Esophagus squamous epithelium (tissue), 5 donors: ENCODE data around the gene KLHL35. TPM values are rescaled to one million over a fixed set of nuclear protein-coding genes. Genes with fewer than 3 reads are reported as not detected.

Experiments used
- DNase-seq: peaks from one replicate; lab custom pipeline; 2025; lab: John Stamatoyannopoulos, UW
- H3K27ac ChIP-seq, 4 donors: fragments of 200-600 bp; sonication (generic); one replicate each; pipeline ENCODE4 v1.5.1; 2016 to 2019; ENCODE audit warnings: mild to moderate bottlenecking in 1 of 4
- H3K27me3 ChIP-seq, 4 donors: fragments of 200-600 bp; sonication (generic); 1 replicate in 3 of 4; 2 replicates in 1 of 4; pipeline versions ENCODE4 v1.5.1 to v1.6.0; 2017 to 2021; ENCODE audit warnings: antibody characterized with exemption in 1 of 4
- H3K36me3 ChIP-seq, 3 donors: fragments of 200-600 bp; sonication (generic); one replicate each; pipeline ENCODE4 v1.5.1; 2016 to 2019
- H3K4me1 ChIP-seq, 3 donors: fragments of 200-600 bp; sonication (generic); one replicate each; pipeline ENCODE4 v1.5.1; 2017 to 2019
- H3K4me3 ChIP-seq, 4 donors: fragments of 200-600 bp; sonication (generic); 1 replicate in 3 of 4; 2 replicates in 1 of 4; pipeline ENCODE4 v1.5.1; 2016 to 2019; ENCODE audit warnings: mild to moderate bottlenecking in 2 of 4, moderate library complexity in 1 of 4
- H3K9me3 ChIP-seq, 3 donors: fragments of 200-600 bp; sonication (generic); one replicate each; pipeline ENCODE4 v1.5.1; 2016 to 2019
- POLR2A ChIP-seq, 4 donors: fragments of 450-650 bp; IDR thresholded peaks; one replicate each; pipeline ENCODE4 v1.6.1; 2017; ENCODE audit warnings: antibody characterized with exemption in 4 of 4, mild to moderate bottlenecking in 4 of 4, moderate library complexity in 3 of 4
- whole genome bisulfite sequencing, 2 donors: methylation state at CpG; one replicate each; pipeline ENCODE4 v1.1.5; 2018; 5-methylcytosine and 5-hydroxymethylcytosine counted together
- intact Hi-C: fragments of 100-400 bp; cut with DNase I; formaldehyde crosslinking; loops from one replicate; pipeline ENCODE4 v1.15.0; 2022
- total RNA-seq, 4 donors: library from RNA; depleted of rRNA; stranded (reverse); fragments of >200 nt; gene quantifications; one replicate each; pipeline ENCODE4 v1.1.0, GENCODE V29; 2016
- TF ChIP-seq, protein P1 (sequence below), 6 experiments: fragments of 450-650 bp in 4 of 6; fragments of 200-600 bp in 2 of 6; sonication (generic) in 2 of 6; IDR thresholded peaks; one replicate each; pipeline ENCODE4 v1.5.1; 2016 to 2019; ENCODE audit warnings: antibody characterized with exemption in 6 of 6, mild to moderate bottlenecking in 4 of 6, moderate library complexity in 4 of 6
- donor health status: DM: yes; HTN: yes; CAD: no.

The KLHL35 gene
- total RNA-seq, 4 donors from 2014 or later: 0.62 to 0.95 (median 0.91) TPM; not detected in 1

DNA sequence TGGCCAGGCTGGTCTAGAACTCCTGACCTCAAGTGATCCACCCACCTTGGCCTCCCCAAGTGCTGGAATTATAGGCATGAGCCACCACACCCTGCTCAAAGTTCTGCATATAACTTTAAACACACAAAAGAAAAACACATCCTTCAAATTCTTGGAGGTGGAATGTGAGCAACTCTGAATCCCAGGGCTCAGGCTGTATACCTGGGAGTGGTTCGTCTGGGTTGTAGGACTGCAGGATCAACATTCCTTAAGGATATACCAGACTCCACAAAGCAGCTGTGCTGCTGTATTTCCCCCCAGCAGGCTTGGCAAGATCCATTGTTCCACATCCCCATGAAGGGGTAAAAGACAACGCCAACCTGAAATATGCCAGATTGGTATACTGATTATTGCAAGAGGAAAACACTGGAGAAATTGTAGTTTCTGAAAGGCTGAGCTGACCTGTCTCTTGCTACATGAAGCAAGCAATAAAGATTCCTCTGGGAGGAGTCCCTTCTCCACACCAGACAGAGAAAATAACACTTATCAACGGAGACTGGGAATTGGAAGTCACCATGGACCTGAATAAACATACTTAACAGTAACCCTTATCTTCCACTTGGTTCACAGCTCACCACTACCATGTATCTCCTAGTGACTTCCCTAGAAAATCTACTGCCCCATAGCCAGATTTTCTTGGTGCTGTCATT, 45.9 kb downstream of the KLHL35 start:
- Histone ChIP-seq H3K27me3 (peaks cover 0 to 32% (median 0%) of the 10 kb centered on the region in 4 donors), H3K36me3 (no peaks in the 10 kb centered on the region), H3K4me3 (no peak overlapping the region), H3K27ac (no peak overlapping the region), H3K9me3 (no peaks in the 10 kb centered on the region), H3K4me1 (peaks cover 0 to 25% (median 4%) of the 10 kb centered on the region in 3 donors)
- TF ChIP-seq, protein P1, sequence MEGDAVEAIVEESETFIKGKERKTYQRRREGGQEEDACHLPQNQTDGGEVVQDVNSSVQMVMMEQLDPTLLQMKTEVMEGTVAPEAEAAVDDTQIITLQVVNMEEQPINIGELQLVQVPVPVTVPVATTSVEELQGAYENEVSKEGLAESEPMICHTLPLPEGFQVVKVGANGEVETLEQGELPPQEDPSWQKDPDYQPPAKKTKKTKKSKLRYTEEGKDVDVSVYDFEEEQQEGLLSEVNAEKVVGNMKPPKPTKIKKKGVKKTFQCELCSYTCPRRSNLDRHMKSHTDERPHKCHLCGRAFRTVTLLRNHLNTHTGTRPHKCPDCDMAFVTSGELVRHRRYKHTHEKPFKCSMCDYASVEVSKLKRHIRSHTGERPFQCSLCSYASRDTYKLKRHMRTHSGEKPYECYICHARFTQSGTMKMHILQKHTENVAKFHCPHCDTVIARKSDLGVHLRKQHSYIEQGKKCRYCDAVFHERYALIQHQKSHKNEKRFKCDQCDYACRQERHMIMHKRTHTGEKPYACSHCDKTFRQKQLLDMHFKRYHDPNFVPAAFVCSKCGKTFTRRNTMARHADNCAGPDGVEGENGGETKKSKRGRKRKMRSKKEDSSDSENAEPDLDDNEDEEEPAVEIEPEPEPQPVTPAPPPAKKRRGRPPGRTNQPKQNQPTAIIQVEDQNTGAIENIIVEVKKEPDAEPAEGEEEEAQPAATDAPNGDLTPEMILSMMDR (IDR thresholded peaks at IDR 0.05): no peak
- TF ChIP-seq POLR2A (IDR thresholded peaks at IDR 0.05): no peak
- intact Hi-C loops: loop anchor here (10.0 kb wide), 1 partner anchor 62 kb away; no protein-coding TSS in a partner anchor
- DNase-seq: no peak
- 40 to 49% methylated on average over 3 of the region's 3 CpGs for WGBS, 2 donors

DNA sequence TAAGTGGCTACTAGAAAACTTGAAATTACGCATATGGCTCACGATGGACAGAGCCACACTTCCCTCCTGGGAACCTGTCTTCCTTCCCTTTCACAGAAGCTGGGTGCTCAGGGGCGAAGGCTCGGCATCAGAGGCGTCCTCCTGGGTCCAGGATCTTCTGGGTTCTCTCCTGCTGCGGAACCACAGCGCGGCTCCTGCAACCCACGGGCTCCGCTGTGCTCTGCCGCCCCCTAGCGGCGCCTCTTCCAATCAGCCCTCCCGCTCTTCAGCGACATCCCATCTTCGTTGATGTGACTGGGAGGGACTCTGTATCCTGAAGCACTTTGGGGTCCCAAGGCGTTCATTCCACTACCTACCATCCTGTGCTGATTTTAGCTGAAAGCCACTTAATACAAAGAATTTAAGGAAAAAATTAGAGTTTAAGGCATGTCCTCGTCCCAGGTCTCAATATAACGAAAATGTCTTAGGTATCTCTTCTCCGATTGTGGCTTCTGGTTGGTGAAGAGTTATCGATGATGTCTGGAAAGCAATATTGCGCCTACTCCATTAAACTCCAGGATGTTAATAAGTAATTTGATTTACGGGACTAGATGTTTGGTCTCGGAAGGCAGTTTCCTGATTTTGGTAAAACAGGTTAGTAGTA, 48.4 kb downstream of the KLHL35 start:
- peaks cover 4 to 41% (median 9%) of the 10 kb centered on the region in 3 donors for H3K4me1 ChIP-seq
- intact Hi-C loops: loop anchor here (5.0 to 10.0 kb wide), 2 partner anchors 60 to 102 kb away; no protein-coding TSS in a partner anchor
- WGBS, 2 donors: 25 to 35% methylated on average over 16 to 17 of the region's 24 CpGs

DNA sequence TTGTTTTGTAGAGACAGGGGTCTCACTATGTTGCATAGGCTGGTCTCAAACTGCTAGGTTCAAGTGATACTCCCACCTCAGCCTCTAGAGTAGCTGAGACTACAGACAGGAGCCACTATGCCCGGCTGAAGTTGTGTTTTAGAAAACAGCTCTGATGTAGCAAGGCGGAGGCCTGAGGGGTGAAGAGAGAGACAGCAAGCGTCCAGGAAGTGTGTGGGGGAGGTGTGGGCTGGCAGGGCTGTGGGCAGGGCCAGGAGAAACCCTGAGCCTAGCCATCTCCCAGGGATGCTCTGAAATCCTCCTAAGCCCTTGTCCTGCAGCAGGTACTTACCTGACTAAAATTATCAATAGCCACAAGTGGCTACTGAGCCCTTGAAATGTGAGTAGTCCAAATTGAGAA, 49.8 kb downstream of the KLHL35 start:
- no peak for DNase-seq
- TF ChIP-seq, protein P1 (IDR thresholded peaks at IDR 0.05): no peak
- TF ChIP-seq POLR2A (IDR thresholded peaks at IDR 0.05): no peak
- Histone ChIP-seq H3K27ac (no peak overlapping the region), H3K27me3 (peaks cover 0 to 20% (median 0%) of the 10 kb centered on the region in 4 donors), H3K4me3 (no peak overlapping the region), H3K9me3 (no peaks in the 10 kb centered on the region), H3K36me3 (no peaks in the 10 kb centered on the region), H3K4me1 (peaks cover under 1 to 30% (median 9%) of the 10 kb centered on the region in 3 donors)
- intact Hi-C loops: loop anchor here (5.0 to 10.0 kb wide), 2 partner anchors 58 to 101 kb away; no protein-coding TSS in a partner anchor
- whole genome bisulfite sequencing, 2 donors: 37 to 65% methylated on average over 3 of the region's 3 CpGs

More for the DNA sequence above, 48.4 kb downstream of the KLHL35 start:
- Histone ChIP-seq H3K9me3 (no peaks in the 10 kb centered on the region), H3K27ac (no peak overlapping the region), H3K27me3 (peaks cover 0 to 20% (median 0%) of the 10 kb centered on the region in 4 donors), H3K4me3 (no peak overlapping the region), H3K36me3 (no peaks in the 10 kb centered on the region)
- TF ChIP-seq, protein P1 (IDR thresholded peaks at IDR 0.05): peak; percentile 95 to 98 (median 96)
- no peak for TF ChIP-seq POLR2A (IDR thresholded peaks at IDR 0.05)
- no peak for DNase-seq

DNA sequence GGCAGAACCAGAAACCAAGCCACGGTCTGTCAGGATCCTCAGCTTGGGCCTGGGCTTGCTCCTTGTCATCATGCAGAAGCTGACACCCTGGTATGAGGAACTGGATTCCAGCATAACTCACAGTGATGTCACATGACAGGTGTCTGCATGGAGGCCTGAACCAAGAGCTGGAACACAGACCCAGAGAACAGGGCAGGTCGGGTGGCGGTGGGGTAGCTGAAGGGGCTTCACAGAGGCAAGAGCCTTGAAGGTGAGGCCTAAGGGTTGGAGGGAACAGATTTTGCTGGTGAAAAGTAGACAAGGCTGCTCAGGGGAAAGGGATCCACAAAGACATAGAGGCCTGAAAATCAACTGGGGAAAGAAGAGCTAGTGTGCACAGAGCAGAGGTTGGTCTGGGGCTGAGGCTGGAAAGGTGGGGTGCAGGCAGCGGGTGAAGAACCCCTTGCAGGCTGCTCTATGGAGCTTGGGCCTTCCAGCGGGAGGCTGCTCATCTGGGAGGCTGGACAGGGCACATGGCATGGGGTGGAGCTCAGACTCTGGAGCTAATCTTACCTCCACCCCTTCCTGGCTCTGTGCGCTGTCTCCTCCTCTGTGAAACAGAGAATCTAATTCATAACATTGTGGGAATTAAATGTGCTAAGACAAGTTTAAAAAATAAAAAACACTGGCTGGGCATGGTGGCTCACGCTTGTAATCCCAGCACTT, 52.1 kb downstream of the KLHL35 start:
- Histone ChIP-seq H3K27ac (peak overlapping the region in 2 of 4 donors; percentile 44 to 52), H3K4me1 (peaks cover 0 to 28% (median 9%) of the 10 kb centered on the region in 3 donors), H3K4me3 (no peak overlapping the region), H3K9me3 (no peaks in the 10 kb centered on the region), H3K27me3 (peaks cover 0 to 6% (median 0%) of the 10 kb centered on the region in 4 donors), H3K36me3 (no peaks in the 10 kb centered on the region)
- no peak for TF ChIP-seq POLR2A (IDR thresholded peaks at IDR 0.05)
- TF ChIP-seq, protein P1 (IDR thresholded peaks at IDR 0.05): no peak
- DNase-seq: no peak
- WGBS, 2 donors: 55 to 60% methylated on average over 6 to 7 of the region's 7 CpGs
- intact Hi-C loops: loop anchor here (5.0 to 10.0 kb wide), 2 partner anchors 56 to 99 kb away; no protein-coding TSS in a partner anchor
